Neuronal stem cell (in vitro differentiated cells): ENCODE measurements around the gene DZIP1.

ENCODE experiments used
- DNase-seq: peaks from one replicate; pipeline ENCODE4 v3.0.0-alpha.2; 2013; ENCODE audit warnings: low spot score
- H2AFZ ChIP-seq: one replicate; pipeline ENCODE4 v1.6.1; 2013; ENCODE audit warnings: mild to moderate bottlenecking, low read length, inconsistent platforms
- H2AK5ac ChIP-seq: 2 replicates; pipeline ENCODE4 v1.6.1; 2013; ENCODE audit warnings: low read depth, mild to moderate bottlenecking, inconsistent platforms, low read length, moderate library complexity, mixed read lengths
- H2BK120ac ChIP-seq: 2 replicates; pipeline ENCODE4 v1.6.1; 2013; ENCODE audit warnings: low read depth, mild to moderate bottlenecking, inconsistent platforms, low read length, moderate library complexity, mixed read lengths
- H2BK12ac ChIP-seq: one replicate; pipeline ENCODE4 v1.6.1; 2013; ENCODE audit warnings: low read length, inconsistent platforms
- H2BK15ac ChIP-seq: 2 replicates; pipeline ENCODE4 v1.6.1; 2013; ENCODE audit warnings: mild to moderate bottlenecking, low read length, inconsistent platforms, mixed read lengths
- H2BK5ac ChIP-seq: one replicate; pipeline ENCODE4 v1.6.1; 2013; ENCODE audit warnings: inconsistent platforms, mild to moderate bottlenecking, low read length, moderate library complexity
- H3K14ac ChIP-seq: one replicate; pipeline ENCODE4 v1.6.1; 2013; ENCODE audit warnings: low read length, inconsistent platforms
- H3K18ac ChIP-seq: 2 replicates; pipeline ENCODE4 v1.6.1; 2013; ENCODE audit warnings: low read length, inconsistent platforms
- H3K23ac ChIP-seq: 2 replicates; pipeline ENCODE4 v1.6.1; 2013; ENCODE audit warnings: low read depth, mild to moderate bottlenecking, mixed read lengths, low read length, inconsistent platforms; ENCODE audit not compliant: poor library complexity
- H3K27ac ChIP-seq: replicated peaks from 3 replicates; pipeline ENCODE4 v1.5.1; 2013; ENCODE audit warnings: low read length, inconsistent platforms
- H3K27me3 ChIP-seq, 3 experiments: 2 replicates each; pipeline ENCODE4 v1.6.1; 2013; ENCODE audit warnings: low read length in 3 of 3, mild to moderate bottlenecking in 2 of 3, inconsistent platforms in 1 of 3, low read depth in 1 of 3, mixed read lengths in 1 of 3, moderate library complexity in 1 of 3; ENCODE audit not compliant: control insufficient read depth in 3 of 3, insufficient read depth in 3 of 3
- H3K36me3 ChIP-seq, 2 donors: replicated peaks in 1 of 2; 2 replicates each; pipeline ENCODE4 v1.6.1; 2013; ENCODE audit warnings: low read length in 2 of 2; ENCODE audit not compliant: control insufficient read depth in 2 of 2, insufficient read depth in 2 of 2
- H3K4ac ChIP-seq: 2 replicates; pipeline ENCODE4 v1.6.1; 2013; ENCODE audit warnings: inconsistent platforms, mild to moderate bottlenecking, low read length, moderate library complexity
- H3K4me1 ChIP-seq, 2 donors: 1 replicate in 1 of 2; 2 replicates in 1 of 2; pipeline ENCODE4 v1.6.1; 2013; ENCODE audit warnings: low read length in 2 of 2, low read depth in 1 of 2; ENCODE audit not compliant: control insufficient read depth in 2 of 2, insufficient read depth in 1 of 2
- H3K4me2 ChIP-seq: one replicate; pipeline ENCODE4 v1.6.1; 2013; ENCODE audit warnings: mild to moderate bottlenecking, low read length, inconsistent platforms; ENCODE audit not compliant: insufficient read depth, poor library complexity, severe bottlenecking
- H3K4me3 ChIP-seq, 2 donors: 2 replicates each; pipeline ENCODE4 v1.5.1; 2013; ENCODE audit warnings: low read length in 2 of 2, mild to moderate bottlenecking in 2 of 2, inconsistent platforms in 1 of 2, moderate library complexity in 1 of 2
- H3K79me1 ChIP-seq: one replicate; pipeline ENCODE4 v1.6.1; 2013; ENCODE audit warnings: low read depth, mild to moderate bottlenecking, inconsistent platforms, low read length, moderate library complexity
- H3K9ac ChIP-seq: one replicate; pipeline ENCODE4 v1.6.1; 2013; ENCODE audit warnings: mild to moderate bottlenecking, low read depth, low read length, inconsistent platforms; ENCODE audit not compliant: poor library complexity
- H3K9me3 ChIP-seq, 2 donors: replicated peaks in 1 of 2; 2 replicates each; pipeline versions ENCODE3 to v1.6.1; 2013; ENCODE audit warnings: low read length in 2 of 2, mild to moderate bottlenecking in 2 of 2, inconsistent platforms in 1 of 2, low read depth in 1 of 2, mixed read lengths in 1 of 2, moderate library complexity in 1 of 2; ENCODE audit not compliant: control insufficient read depth in 2 of 2, insufficient read depth in 1 of 2
- H4K8ac ChIP-seq: one replicate; pipeline ENCODE4 v1.6.1; 2013; ENCODE audit warnings: low read depth, mild to moderate bottlenecking, inconsistent platforms, low read length, moderate library complexity
- H4K91ac ChIP-seq: one replicate; pipeline ENCODE4 v1.6.1; 2013; ENCODE audit warnings: low read length, low read depth, mild to moderate bottlenecking, inconsistent platforms; ENCODE audit not compliant: poor library complexity
- WGBS, 2 donors: extraction: QIAGEN DNeasy Blood & Tissue Kit; methylation state at CpG; one replicate each; pipeline ENCODE4 v1.1.7; 2013; ENCODE audit warnings: missing lambda C conversion rate in 2 of 2, mixed read lengths in 1 of 2; ENCODE audit not compliant: insufficient read length in 2 of 2, insufficient replicate concordance in 1 of 2; ENCODE audit errors: extremely low coverage in 2 of 2; 5-methylcytosine and 5-hydroxymethylcytosine counted together

Gene DZIP1

GRCh38 chr13:95627590-95627989 is 16.9 kb downstream of the DZIP1 start:
- Histone ChIP-seq H2AK5ac (no peak overlapping the region), H3K18ac (no peak overlapping the region), H3K9ac (no peak overlapping the region), H3K27me3 (no peaks in the 10 kb centered on the region), H3K27ac (no peak overlapping the region), H4K8ac (no peak overlapping the region), H3K14ac (no peak overlapping the region), H2BK120ac (no peak overlapping the region), H3K4ac (no peak overlapping the region), H3K4me1 (no peaks in the 10 kb centered on the region), H3K9me3 (no peaks in the 10 kb centered on the region), H3K23ac (no peak overlapping the region), H3K79me1 (no peaks in the 10 kb centered on the region), H2AFZ (no peak overlapping the region), H2BK15ac (no peak overlapping the region), H2BK5ac (no peak overlapping the region), H3K36me3 (peaks cover 36 to 99% of the 10 kb centered on the region in 2 donors), H3K4me3 (no peak overlapping the region), H2BK12ac (no peak overlapping the region), H3K4me2 (no peak overlapping the region), H4K91ac (no peak overlapping the region)
- no CpG with 5 or more reads among the region's 1 CpG for WGBS, 2 donors
- no peak for DNase-seq

- H3K4ac ChIP-seq = no peak overlapping the region
- no peaks in the 10 kb centered on the region for H3K79me1 ChIP-seq
- no peak for DNase-seq
- peaks cover 32 to 99% of the 10 kb centered on the region in 2 donors for H3K36me3 ChIP-seq
- no peak overlapping the region for H3K9ac ChIP-seq
- H4K8ac ChIP-seq = no peak overlapping the region
- H2BK12ac ChIP-seq = no peak overlapping the region
- no peak overlapping the region for H3K23ac ChIP-seq
- H3K18ac ChIP-seq = no peak overlapping the region
- H2AFZ ChIP-seq = no peak overlapping the region
- no peaks in the 10 kb centered on the region for H3K4me1 ChIP-seq
- H2BK5ac ChIP-seq = no peak overlapping the region
- H3K27ac ChIP-seq = no peak overlapping the region
- no peak overlapping the region for H2BK15ac ChIP-seq
- no peaks in the 10 kb centered on the region for H3K27me3 ChIP-seq
- H3K9me3 ChIP-seq = no peaks in the 10 kb centered on the region
- H3K14ac ChIP-seq = no peak overlapping the region
- no peak overlapping the region for H4K91ac ChIP-seq
- H2BK120ac ChIP-seq = no peak overlapping the region
- H2AK5ac ChIP-seq = no peak overlapping the region
- H3K4me3 ChIP-seq = no peak overlapping the region
- no peak overlapping the region for H3K4me2 ChIP-seq
Measured at GRCh38 chr13:95626768-95627167, 17.7 kb downstream of the DZIP1 start.

GRCh38 chr13:95624020-95624419 is 20.5 kb downstream of the DZIP1 start:
- H2BK15ac ChIP-seq = no peak overlapping the region
- H3K14ac ChIP-seq = no peak overlapping the region
- no peak overlapping the region for H2BK120ac ChIP-seq
- no peak overlapping the region for H3K4me3 ChIP-seq
- H4K8ac ChIP-seq = no peak overlapping the region
- H4K91ac ChIP-seq = no peak overlapping the region
- peak; percentile 51 for DNase-seq
- no peak overlapping the region for H2BK5ac ChIP-seq
- no CpG with 5 or more reads among the region's 5 CpGs for WGBS, 2 donors
- no peak overlapping the region for H3K4me2 ChIP-seq
- H3K18ac ChIP-seq = no peak overlapping the region
- no peak overlapping the region for H2BK12ac ChIP-seq
- H3K9me3 ChIP-seq = no peaks in the 10 kb centered on the region
- no peak overlapping the region for H3K4ac ChIP-seq
- no peak overlapping the region for H3K27ac ChIP-seq
- no peaks in the 10 kb centered on the region for H3K79me1 ChIP-seq
- peaks cover 23 to 98% of the 10 kb centered on the region in 2 donors for H3K36me3 ChIP-seq
- no peaks in the 10 kb centered on the region for H3K4me1 ChIP-seq
- no peak overlapping the region for H3K23ac ChIP-seq
- H3K27me3 ChIP-seq = no peaks in the 10 kb centered on the region
- no peak overlapping the region for H2AK5ac ChIP-seq
- no peak overlapping the region for H3K9ac ChIP-seq
- H2AFZ ChIP-seq = no peak overlapping the region

- no CpG with 5 or more reads among the region's 5 CpGs for WGBS, 2 donors
- Histone ChIP-seq H2AK5ac (no peak overlapping the region), H2AFZ (no peak overlapping the region), H2BK5ac (no peak overlapping the region), H3K4me2 (no peak overlapping the region), H3K27me3 (no peaks in the 10 kb centered on the region), H2BK12ac (no peak overlapping the region), H3K36me3 (peaks cover 22 to 98% of the 10 kb centered on the region in 2 donors), H3K9ac (no peak overlapping the region), H4K91ac (no peak overlapping the region), H3K4me3 (no peak overlapping the region), H3K4me1 (no peaks in the 10 kb centered on the region), H3K27ac (no peak overlapping the region), H2BK120ac (no peak overlapping the region), H3K23ac (no peak overlapping the region), H2BK15ac (no peak overlapping the region), H3K79me1 (no peaks in the 10 kb centered on the region), H3K4ac (no peak overlapping the region), H4K8ac (no peak overlapping the region), H3K18ac (no peak overlapping the region), H3K9me3 (no peaks in the 10 kb centered on the region), H3K14ac (no peak overlapping the region)
- DNase-seq = no peak
Measured at GRCh38 chr13:95623141-95623540, 21.4 kb downstream of the DZIP1 start.
